ENCODE data around the gene SPRN.
"Not testable (repeated sequence)": the region's sequence is repeated elsewhere in the genome, so short reads cannot be mapped to it uniquely, and the experiment has no call there.

SPRN gene

DNA sequence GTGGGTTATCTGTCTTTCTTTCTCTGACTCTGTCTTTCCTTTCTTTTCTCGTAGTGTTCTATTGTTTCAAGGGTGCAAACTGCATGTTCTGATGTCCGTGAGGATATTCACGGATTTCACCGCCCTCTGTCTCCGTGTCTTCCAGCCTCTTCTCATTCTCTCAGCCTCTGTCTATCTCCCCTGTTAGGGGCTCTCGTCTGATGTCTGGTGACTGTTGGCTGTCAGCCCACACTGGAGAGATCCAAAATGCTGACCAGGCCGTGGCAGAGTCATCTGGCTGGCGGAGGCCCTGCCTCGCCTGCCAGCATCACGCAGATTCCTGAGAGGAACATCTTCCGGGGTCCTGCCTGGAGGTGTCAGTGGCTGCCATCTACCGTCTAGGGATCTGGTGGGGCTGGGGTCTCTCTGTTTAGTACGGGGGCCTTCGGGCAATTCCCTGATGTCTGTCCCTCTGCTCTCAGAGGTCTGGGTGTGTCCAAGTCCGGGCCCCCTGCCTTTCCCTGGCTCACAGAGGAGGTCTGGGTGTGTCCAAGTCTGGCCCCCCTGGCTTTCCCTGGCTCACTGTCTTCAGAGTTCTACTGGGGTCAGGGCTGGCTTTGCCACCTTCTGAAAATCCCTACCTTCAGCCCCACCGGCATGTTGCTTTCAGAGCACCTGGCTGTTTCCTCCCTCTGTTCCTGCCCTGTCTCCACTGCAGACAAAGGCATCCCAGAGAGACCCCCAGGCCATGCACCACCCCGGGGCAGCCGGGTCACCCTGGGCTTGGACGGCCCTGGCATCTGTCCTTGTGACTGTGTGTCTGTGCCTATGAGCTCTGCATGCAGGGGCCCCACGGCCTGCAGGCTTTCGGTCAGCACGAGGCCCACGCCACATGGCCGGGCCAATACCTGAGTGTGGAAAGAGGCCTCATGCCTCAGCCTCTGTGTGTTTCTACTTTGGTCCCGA, 15.4 kb upstream of the SPRN start:
- no peak for FAIRE-seq

DNA sequence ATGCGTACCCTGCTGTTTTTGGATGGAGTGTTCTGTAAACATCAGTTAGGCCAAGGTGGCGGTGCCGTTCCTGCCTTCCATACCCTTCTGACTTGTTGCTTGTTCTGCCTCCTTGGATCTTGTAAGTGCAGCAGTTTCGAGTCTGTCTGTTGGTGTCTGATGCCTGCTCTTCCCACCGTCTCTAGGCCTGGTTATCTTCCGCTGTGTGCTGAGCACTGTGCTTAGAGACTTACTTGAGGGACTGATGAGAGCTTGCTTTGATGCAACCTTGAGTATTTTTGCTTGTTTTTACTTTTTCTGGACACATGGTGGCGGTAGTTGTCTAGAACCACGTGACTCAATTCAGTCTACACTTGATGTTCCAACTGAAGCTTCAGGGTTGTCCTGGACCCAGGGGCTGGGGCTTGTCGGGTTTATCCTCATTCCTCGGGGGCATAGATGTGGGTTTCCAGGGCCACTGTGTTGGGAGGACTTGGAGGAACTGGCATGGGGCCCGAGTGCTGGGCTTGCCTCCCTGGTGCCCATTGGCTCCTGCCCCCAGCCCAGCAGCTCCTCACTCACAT, 14.4 kb upstream of the SPRN start:
- FAIRE-seq, result no peak

DNA sequence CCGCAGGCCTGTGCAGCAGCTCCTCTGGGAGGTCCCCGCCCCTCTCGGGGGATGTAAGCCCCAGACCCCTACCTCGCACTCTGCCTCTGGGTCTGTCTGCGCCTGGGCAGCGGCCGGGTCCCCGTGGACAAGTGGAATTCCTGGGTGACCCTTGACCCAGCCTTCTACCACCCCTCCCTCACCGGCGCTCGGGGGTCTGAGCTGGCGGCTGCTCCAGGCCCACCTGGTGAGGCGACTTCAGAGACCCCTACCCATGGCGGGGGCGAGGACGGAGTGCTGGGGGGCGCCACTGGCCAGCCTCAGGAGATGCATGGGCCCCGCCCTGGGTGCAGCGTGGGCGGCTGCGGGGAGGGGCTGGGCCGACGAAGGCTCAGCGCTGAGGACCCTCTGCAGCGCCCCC, 8.4 kb upstream of the SPRN start:
- FAIRE-seq, result not testable (repeated sequence)

DNA sequence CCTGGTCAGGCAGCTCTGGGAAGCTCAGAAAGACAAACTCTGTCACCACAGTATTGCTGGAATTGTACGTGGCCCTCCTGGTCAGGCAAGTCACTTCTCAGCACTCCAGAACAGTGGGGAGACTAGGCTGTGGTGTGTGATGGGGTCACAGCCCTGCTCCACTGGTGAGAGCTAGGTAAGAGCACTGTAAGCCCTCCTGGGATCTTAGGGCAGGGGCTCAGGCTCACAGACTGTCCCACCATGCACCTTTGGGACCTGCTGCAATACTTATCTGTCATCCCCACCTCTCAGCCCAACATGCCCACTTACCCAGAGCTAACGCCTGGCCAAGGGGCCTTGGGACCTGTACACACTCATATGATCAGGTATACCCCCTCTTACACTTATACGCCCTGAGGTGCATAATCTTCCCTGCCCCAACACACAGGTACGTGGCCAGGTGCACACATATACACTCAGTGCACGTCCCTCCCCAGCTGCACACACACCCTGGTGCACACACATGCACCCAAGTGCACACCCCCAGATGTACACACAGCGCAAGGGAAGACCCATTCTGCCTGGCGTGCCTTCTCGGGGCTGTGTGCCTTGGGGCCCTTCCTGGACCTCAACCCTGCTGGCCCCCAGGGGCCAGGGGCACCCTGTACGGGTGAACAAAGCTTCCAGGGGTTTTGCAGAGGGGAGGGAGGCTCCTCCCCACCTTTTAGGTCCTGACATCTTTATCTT, 7.6 kb upstream of the SPRN start:
- FAIRE-seq, result not testable (repeated sequence)

DNA sequence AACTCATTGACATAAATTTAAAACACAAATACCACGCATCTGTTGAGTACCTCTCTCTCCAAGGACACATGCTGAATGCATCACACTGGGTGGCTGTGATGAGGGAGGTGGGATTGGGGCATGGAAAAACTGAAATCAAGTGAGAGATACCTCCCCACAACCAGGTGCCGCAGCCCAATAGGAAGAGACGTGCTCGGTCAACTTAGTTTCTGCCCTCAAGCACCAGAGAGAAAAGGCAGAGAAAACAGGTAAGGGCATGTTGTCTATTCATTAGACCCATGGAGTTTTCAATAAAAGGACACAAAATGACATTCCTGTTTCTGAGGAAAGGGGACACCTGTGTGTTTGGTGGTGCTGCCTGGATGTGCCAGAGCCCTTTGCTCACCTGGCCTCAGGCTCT, 5.1 kb upstream of the SPRN start:
- FAIRE-seq, result not testable (repeated sequence)

DNA sequence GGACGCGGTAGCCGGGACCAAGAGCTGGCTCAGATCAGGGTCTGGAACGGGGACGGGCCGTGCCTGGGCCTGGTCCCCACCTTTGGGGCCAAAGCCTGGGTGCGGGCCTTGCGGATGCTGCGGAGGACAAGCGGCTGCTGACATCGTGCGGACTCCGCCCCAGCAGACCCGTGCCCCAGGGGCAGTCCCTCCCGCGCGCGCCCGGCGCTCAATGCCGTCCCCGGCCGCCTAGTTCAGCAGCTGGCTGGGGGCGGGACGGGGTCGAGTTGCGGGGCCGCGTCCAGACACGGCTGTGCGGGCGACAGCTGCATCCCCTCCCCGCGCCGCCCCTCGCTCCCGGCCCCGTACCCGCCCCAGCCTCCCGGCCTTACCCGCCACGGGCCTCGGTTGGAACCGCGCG, 323 bp downstream of the SPRN start:
- FAIRE-seq, result not testable (repeated sequence)

DNA sequence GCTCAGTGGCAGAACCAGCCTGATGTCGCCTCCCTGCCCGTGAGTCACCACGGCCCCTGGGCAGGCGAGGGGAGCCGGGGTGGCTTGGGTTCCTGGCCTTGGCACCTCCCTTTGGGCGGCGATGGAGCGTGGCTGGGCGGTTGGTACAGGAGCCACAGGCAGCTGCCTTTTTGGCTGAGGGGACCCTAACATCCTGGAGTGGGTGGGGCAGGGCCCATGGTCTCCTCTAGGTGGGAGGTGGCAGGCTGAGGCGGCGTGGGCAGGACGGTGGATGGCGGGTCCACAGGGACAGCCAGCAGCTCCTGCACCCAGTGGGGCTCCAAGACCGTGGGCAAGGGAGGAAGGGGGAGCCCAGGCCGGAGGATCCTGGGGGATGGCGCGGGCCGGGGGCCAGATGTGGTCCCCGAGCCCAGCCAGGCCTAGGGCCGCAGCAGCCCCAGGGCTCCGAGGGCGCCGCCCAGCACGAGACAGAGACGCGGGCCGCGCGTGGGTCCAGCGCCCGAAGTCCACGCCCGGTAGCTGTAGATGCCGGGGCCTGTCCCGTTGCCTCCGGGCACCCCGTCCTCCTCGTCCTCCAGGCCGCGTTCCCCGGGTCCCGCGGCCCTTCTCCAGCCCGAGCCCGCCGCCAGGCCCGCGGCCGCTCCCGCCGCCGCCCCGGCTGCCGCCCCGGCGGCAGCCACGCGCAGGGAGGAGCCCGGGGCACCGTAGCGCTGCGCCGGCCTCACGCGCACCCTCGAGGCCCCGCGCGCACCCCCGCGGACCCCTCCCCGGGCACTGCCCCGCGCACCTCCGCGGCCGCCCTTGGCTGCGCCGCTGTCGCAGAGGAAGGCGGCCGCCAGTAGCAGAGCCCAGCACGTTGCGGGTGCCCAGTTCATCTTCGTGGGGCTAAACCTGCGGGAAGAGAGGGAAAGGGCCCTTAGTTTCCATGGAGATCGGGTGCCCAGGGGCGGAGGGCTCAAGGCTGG, 1.3 kb downstream of the SPRN start:
- FAIRE-seq, result no peak

DNA sequence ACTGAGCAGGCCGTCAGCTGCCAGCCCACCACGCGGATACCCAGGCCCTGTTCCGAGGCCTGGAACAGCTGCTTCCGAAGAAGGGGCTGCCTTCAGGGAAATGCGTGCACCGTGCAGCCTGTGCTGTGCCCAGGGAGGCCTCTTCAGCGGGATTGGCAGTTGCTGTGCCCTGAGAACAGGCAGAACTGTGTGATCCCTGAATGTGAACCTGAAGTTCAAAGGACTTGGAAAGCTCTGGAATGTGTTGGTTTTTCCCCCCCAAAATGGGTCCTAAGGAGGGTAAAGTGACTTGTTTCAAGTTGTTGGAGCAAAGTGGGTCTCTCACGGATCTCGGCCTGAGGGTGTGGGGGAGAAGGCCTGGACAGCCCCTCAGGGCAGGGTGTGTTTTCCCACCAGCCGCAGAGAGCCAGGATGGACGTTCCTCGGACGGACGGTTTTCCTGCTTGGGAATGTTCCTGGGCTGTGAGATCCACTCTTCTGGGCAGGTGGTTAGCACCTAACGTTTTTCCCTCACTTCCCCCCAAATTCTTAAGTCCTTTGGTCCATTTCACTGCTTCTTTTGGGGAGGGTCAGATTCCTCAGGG, 2.1 kb downstream of the SPRN start:
- FAIRE-seq, result no peak

DNA sequence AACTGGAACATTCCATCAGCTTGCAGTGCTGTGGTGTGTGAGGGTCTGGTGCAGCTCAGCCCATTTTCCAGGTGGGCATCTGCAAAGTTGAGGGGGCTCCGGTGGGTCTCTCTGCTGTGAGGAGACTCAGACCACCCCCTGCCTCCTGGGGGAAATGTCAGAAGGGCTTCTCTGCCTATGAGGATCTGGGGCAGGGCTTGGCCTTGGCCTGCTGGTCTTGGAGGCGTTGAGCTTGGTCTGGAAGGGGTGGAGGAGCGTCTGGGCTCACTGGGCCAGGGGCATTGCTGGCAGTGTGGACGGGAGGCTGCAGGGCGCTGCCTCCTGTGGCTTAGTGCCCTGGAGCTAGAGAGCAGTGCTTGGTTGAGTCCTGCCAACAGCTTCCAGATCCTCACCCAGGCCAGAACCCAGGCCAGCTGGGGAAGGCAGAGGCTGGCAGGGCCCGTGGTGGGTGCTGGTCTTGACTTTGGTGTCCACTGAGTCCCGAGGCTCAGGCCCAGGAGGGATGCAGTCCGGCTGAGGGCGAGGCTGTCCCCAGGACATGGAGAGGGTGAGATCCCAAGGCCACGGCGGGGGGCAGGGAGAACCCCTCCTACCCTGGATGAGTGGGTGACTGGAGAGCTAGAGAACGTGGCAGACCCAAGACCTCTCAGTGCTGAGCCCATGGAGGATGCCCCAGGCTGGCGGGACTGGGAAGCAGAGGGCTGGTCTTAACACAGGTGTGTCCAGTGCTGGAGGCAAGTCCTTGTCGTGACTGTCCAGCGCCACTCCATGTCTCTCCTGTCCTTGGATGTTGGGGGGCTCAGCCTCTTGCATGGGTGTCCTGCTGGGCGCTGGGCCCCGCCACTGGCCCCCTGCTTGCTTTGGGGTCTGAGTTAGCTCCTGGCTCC, 2.8 kb downstream of the SPRN start:
- no peak for FAIRE-seq

DNA sequence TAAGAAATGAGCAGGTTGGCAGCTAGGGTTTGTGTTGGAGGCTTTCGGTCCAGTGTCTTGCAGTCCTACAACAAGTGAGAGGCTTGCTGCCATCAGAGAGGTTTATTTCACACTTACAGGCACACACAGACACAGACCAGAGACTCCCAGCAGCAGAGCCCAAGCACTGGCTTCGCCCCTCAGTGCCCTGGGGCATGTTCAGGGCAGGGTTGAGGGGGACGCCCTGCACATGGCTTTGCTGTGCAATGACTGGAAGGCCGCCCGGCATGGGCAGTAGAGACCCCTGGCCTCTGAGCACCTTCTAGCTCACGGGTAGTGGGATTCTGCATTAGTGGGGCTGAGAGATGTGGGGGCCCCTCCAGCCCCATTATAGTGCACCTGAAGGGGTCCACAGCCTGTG, 3.8 kb downstream of the SPRN start:
- FAIRE-seq, result no peak

DNA sequence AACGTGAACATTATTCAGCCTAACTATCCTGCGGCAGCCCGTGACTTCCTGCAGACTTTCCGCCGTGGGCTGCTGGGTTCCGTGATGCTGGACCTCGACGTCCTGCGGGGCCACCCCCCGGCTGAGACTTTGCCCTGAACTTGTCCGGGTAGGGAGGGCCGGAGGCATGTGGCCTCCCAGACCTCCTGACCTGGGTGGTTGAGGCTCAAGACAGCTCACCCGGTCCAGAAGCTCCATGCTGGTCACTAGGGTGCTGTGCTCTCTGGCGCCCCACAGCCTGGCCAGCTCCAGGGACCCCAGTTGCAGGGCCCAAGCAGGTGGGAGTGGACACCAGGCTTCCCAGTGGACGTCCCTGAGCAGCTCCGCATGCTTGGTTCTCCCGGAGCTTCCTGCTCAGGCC, 4.4 kb downstream of the SPRN start:
- FAIRE-seq, result no peak

DNA sequence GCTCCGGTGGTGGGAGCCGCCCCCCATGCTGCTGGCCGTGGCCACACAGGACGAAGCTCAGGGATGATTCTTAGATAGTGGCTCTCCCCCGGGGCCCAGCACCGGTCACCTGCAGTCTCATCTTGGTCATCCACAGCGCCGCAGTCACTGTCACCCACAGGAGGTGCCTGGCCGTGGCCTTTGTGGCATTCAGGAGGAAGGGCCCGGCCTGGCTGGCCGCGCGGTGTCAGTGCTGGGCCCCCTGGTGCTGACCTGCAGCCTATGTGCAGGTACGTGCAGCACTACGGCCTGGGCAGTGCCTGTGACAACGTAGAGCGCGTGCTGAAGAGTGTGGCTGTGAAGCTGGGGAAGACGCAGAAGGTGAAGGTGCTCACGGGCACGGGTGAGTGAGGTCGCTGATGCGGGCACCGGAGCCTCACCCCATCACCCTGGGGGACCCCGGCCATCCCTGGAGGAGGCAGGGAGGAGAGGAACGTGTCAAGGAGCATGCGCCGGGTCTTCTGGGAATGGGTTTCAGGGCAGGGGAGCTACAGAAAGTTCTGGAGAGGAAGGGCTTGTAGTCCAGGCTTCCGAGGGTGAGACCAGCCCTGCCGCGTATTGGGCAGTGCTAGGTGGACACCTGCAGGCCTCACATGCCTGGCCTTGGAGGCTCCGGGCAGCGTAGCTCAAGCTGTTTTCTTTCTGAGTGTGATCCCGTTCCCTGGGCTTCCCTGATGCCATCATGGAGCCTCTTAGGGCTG, 5.0 kb downstream of the SPRN start:
- no peak for FAIRE-seq

DNA sequence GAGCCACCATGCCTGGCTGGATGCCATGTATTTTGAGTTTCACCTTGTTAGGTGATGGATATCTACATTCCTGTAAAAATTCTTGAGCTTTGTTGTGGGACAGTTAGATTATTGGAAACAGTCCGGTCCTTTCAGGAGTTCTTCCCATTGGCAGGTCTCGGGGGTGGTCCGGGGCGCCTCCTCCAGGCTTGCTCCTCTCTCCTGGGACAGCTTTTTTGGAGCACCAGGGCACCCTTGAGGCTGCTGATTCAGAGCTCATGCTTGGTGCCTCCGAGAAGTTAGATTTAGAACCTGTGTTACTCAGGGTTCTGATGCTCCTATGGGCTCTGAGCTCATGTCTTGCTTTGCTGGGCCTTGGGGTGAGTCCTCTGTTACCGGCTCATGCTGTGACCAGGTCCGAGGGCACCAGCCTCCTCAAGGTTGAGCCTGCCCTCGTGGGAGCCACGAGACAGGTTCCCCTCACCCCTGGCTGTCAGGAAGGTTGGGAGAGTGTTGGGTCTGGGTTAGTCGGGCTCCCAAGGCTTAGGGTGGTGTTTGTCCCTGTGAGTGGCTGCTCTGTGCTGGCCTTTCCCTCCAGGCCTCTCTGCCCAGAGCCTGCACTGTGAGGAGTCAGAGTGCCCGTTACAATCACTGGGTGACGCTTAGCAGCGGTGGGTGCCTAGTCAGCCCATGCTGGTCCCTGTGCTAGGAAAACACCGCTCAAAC, 6.0 kb downstream of the SPRN start:
- no peak for FAIRE-seq

DNA sequence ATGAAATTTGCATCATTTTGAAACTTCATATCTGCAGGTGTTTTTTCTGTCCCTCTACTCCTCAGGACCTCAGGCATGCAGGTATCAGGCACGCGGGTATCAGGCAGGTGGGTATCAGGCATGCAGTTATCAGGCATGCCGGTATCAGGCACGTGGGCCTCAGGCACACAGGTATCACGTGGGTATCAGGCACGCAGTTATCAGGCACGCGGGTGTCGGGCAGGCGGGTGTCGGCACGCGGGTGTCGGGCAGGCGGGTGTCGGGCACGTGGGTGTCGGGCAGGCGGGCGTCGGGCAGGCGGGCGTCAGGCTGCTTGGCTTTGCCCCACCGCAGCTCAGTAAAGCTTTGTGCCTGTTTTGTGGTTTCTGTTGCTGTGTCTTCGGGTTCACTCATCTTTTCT, 8.7 kb downstream of the SPRN start:
- FAIRE-seq, result no peak

DNA sequence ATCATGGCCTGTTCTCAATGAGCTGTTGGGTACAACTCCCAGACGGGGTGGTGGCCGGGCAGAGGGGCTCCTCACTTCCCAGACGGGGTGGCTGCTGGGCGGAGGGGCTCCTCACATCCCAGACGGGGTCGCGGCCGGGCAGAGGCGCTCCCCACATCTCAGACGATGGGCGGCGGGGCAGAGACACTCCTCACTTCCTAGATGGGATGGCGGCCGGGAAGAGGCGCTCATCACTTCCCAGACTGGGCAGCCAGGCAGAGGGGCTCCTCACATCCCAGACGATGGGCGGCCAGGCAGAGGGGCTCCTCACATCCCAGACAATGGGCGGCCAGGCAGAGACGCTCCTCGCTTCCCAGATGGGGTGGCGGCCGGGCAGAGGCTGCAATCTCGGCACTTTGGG, 10.0 kb downstream of the SPRN start:
- FAIRE-seq, result not testable (repeated sequence)

DNA sequence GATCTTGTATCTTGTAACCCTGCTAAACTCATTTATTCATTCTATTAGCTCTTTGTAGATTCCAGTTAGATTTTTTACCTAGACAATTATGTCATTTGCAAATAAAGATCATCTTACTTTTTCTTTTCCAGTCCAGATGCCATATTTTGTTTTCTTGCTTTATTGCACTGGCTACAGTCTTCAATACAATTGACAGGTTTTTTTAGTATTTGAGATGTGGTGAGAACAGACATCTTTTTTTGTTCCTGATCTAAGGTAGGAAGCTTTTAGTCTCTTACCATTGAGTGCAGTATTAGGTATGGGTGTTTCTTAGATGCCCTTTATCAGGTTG, 12.1 kb downstream of the SPRN start:
- FAIRE-seq, result no peak

DNA sequence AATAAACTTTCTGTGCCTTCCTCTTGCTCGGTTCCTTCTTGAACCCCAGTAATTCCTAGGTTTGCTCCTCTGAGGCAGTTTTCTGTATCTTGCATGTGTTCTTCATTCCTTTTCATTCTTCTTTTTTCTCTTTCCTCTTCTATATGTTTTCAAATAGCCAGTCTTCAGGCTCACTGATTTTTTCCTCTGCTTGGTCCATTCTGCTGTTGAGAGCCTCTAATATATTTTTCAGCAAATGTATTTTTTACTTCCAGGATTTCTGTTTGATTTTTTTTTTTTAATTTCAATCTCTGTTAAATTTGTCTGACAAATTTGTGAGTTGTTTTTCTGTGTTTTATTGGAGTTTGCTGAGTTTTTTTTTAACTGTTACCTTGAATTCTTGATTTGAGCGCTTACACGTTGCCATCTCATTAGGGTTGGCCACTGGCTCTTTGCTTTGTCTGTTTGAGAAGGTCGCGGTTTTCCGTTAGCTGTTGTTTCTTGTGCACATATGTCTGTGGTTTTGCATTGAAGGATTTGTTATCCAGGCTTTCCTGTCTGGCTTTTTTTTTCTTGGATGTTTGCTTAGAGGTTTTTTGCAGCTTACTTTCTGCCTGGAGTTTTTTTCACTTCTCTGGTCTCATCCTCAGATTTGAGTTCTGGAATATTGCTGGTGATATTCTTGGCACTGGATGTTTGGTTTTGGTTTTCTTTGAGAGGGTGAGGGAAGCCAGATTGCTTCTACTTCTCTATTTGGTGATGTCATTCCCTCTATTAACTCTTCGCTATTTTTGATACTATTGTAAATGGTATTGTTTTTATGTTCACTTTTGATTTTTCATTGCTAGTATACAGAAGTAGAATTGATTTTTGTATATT, 12.7 kb downstream of the SPRN start:
- no peak for FAIRE-seq

DNA sequence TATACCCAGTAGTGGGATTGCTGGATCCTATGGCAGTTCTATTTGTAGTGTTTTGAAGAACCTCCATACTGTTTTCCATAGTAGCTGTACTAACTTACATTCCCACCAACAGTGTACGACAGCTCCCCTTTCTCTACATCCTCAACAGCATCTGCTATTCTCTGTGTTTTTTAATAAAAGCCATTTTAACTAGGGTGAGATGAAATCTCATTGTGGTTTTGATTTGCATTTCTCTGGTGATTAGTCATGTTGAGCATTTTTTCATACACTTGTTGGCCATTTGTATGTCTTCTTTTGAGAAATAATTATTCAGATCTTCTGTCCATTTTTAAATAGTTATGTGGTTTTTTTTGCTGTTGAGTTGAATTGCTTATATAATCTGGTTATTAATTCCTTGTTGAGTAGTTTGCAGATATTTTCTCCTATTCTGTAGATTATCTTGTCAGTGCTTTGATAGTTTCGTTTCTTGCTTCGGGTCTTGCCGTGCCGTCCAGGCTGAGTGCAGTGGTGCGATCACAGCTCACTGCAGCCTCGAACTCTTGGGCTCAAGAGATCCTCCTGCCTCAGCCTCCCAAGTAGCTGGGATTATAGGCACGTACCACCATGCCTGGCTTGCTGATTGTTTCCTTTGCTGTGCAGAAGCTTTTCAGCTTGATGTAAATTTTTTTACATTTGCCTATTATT, 18.4 kb downstream of the SPRN start:
- no peak for FAIRE-seq
